H1 (cell line): ENCODE measurements around the gene GNAI2. TPM values are rescaled to one million over a fixed set of nuclear protein-coding genes. Genes with fewer than 3 reads are reported as not detected.

Source experiments
- CTCF ChIA-PET: fragments of 300-600 bp; sonication (Branson Sonifier 250); formaldehyde crosslinking; loops from one replicate; lab custom pipeline; 2021; ENCODE audit not compliant: partially characterized antibody; lab: Charles Lee
- POLR2A ChIA-PET: fragments of 300-600 bp; sonication (Branson Sonifier 250); formaldehyde crosslinking; loops from one replicate; lab custom pipeline; 2021; ENCODE audit warnings: inconsistent platforms; ENCODE audit not compliant: partially characterized antibody; lab: Charles Lee
- DNase-seq, 2 experiments: peaks; one replicate each; pipeline versions ENCODE4 v3.0.0 to v3.0.0-alpha.2; 2010 to 2022; ENCODE audit warnings: low spot score in 2 of 2, low read depth in 1 of 2, mixed read lengths in 1 of 2
- FAIRE-seq: peaks from 2 replicates; lab custom pipeline; 2011; peaks lifted over from hg19 to GRCh38; lab: Jason Lieb, UNC
- H2AFZ ChIP-seq: 2 replicates; pipeline ENCODE4 v1.8.1; 2012; ENCODE audit warnings: low read length, inconsistent platforms
- H2AK5ac ChIP-seq: 2 replicates; pipeline ENCODE4 v1.6.1; 2013; ENCODE audit warnings: low read depth, low read length
- H2BK120ac ChIP-seq: replicated peaks from 2 replicates; pipeline ENCODE3; 2013; ENCODE audit warnings: low read depth, low read length, inconsistent platforms
- H2BK12ac ChIP-seq: 2 replicates; pipeline ENCODE4 v1.6.1; 2013; ENCODE audit warnings: low read depth, low read length
- H2BK15ac ChIP-seq: 2 replicates; pipeline ENCODE4 v1.6.1; 2013; ENCODE audit warnings: low read length
- H2BK20ac ChIP-seq: 2 replicates; pipeline ENCODE4 v1.6.1; 2013; ENCODE audit warnings: low read length
- H2BK5ac ChIP-seq: 2 replicates; pipeline ENCODE4 v1.6.1; 2013; ENCODE audit warnings: low read depth, low read length
- H3K14ac ChIP-seq: 2 replicates; pipeline ENCODE4 v1.6.1; 2013; ENCODE audit warnings: inconsistent platforms; ENCODE audit not compliant: insufficient read length
- H3K18ac ChIP-seq: 2 replicates; pipeline ENCODE4 v1.6.1; 2013; ENCODE audit warnings: low read length; ENCODE audit errors: extremely low read depth
- H3K23ac ChIP-seq: 2 replicates; pipeline ENCODE4 v1.6.1; 2013; ENCODE audit warnings: inconsistent platforms; ENCODE audit not compliant: insufficient read length
- H3K23me2 ChIP-seq: 2 replicates; pipeline ENCODE4 v1.6.1; 2013; ENCODE audit warnings: low read depth, low read length
- H3K27ac ChIP-seq: 2 replicates; pipeline ENCODE4 v1.6.1; 2011; ENCODE audit warnings: low read depth, low read length, inconsistent platforms
- H3K27me3 ChIP-seq, 4 experiments: replicated peaks in 1 of 4; 1 replicate in 1 of 4; 2 replicates in 3 of 4; pipeline versions ENCODE4 v1.6.1 to v1.8.1; 2011 to 2013; ENCODE audit warnings: low read length in 3 of 4, mild to moderate bottlenecking in 3 of 4, inconsistent platforms in 2 of 4, mixed read lengths in 2 of 4, moderate library complexity in 1 of 4; ENCODE audit not compliant: control insufficient read depth in 3 of 4, insufficient read depth in 3 of 4; ENCODE audit errors: extremely low read depth in 1 of 4
- H3K36me3 ChIP-seq, 4 experiments: 2 replicates each; pipeline versions ENCODE4 v1.6.1 to v1.8.1; 2011 to 2013; ENCODE audit warnings: mild to moderate bottlenecking in 4 of 4, low read length in 3 of 4, moderate library complexity in 2 of 4, control low read depth in 1 of 4, inconsistent platforms in 1 of 4; ENCODE audit not compliant: insufficient read depth in 4 of 4, control insufficient read depth in 2 of 4
- H3K4ac ChIP-seq: replicated peaks from 2 replicates; pipeline ENCODE3; 2013; ENCODE audit warnings: low read length, low read depth, mixed read lengths, inconsistent platforms; ENCODE audit not compliant: insufficient read length
- H3K4me1 ChIP-seq, 4 experiments: replicated peaks in 1 of 4; 1 replicate in 1 of 4; 2 replicates in 3 of 4; pipeline versions ENCODE4 v1.6.1 to v1.8.1; 2011 to 2013; ENCODE audit warnings: low read length in 3 of 4, inconsistent platforms in 2 of 4, mixed read lengths in 1 of 4; ENCODE audit not compliant: insufficient read depth in 4 of 4, control insufficient read depth in 3 of 4
- H3K4me2 ChIP-seq, 2 experiments: 2 replicates each; pipeline versions ENCODE4 v1.6.1 to v1.8.1; 2011 to 2013; ENCODE audit warnings: low read depth in 2 of 2, low read length in 2 of 2, control low read depth in 1 of 2, inconsistent platforms in 1 of 2, mild to moderate bottlenecking in 1 of 2; ENCODE audit not compliant: insufficient read depth in 1 of 2
- H3K4me3 ChIP-seq, 4 experiments: fragments of 200-600, 300-600 bp in 1 of 4; sonication (generic), shearing (Covaris generic), sonication (Bioruptor Twin) in 1 of 4; 2 replicates each; pipeline versions ENCODE4 v1.5.1 to v1.8.1; 2011 to 2016; ENCODE audit warnings: low read length in 4 of 4, low read depth in 3 of 4, control low read depth in 2 of 4, inconsistent platforms in 2 of 4, mild to moderate bottlenecking in 2 of 4, mixed read lengths in 1 of 4, moderate library complexity in 1 of 4; ENCODE audit not compliant: insufficient read depth in 2 of 4; ENCODE audit errors: extremely low read depth in 1 of 4
- H3K56ac ChIP-seq: replicated peaks from 2 replicates; pipeline ENCODE3; 2013; ENCODE audit warnings: low read depth, mild to moderate bottlenecking, mixed read lengths, low read length, inconsistent platforms; ENCODE audit not compliant: insufficient read length
- H3K79me1 ChIP-seq: 2 replicates; pipeline ENCODE4 v1.6.1; 2013; ENCODE audit warnings: low read depth, low read length, control low read depth
- H3K79me2 ChIP-seq, 2 experiments: 2 replicates each; pipeline versions ENCODE4 v1.6.1 to v1.8.1; 2012 to 2013; ENCODE audit warnings: low read length in 2 of 2, mild to moderate bottlenecking in 2 of 2, inconsistent platforms in 1 of 2; ENCODE audit not compliant: insufficient read depth in 2 of 2, control insufficient read depth in 1 of 2
- H3K9ac ChIP-seq, 4 experiments: replicated peaks in 1 of 4; 1 replicate in 1 of 4; 2 replicates in 3 of 4; pipeline versions ENCODE4 v1.6.1 to v1.8.1; 2011 to 2013; ENCODE audit warnings: low read depth in 3 of 4, low read length in 3 of 4, control low read depth in 2 of 4, mild to moderate bottlenecking in 2 of 4, moderate library complexity in 2 of 4, inconsistent platforms in 1 of 4; ENCODE audit errors: extremely low read depth in 1 of 4
- H3K9me3 ChIP-seq, 2 experiments: 2 replicates each; pipeline versions ENCODE4 v1.6.1 to v1.8.1; 2012 to 2013; ENCODE audit warnings: mild to moderate bottlenecking in 2 of 2, moderate library complexity in 2 of 2, control low read depth in 1 of 2, inconsistent platforms in 1 of 2, low read depth in 1 of 2, low read length in 1 of 2, mixed read lengths in 1 of 2; ENCODE audit not compliant: insufficient read depth in 2 of 2
- H4K20me1 ChIP-seq, 2 experiments: replicated peaks in 1 of 2; 2 replicates each; pipeline versions ENCODE3 to v1.8.1; 2011 to 2013; ENCODE audit warnings: inconsistent platforms in 2 of 2, low read length in 2 of 2, mild to moderate bottlenecking in 1 of 2; ENCODE audit not compliant: insufficient read depth in 2 of 2, control insufficient read depth in 1 of 2
- H4K5ac ChIP-seq: 2 replicates; pipeline ENCODE4 v1.6.1; 2013; ENCODE audit warnings: low read length, low read depth, mixed read lengths, inconsistent platforms; ENCODE audit not compliant: insufficient read length
- H4K8ac ChIP-seq: 2 replicates; pipeline ENCODE4 v1.8.0; 2013; ENCODE audit warnings: mild to moderate bottlenecking, moderate library complexity, low read length, inconsistent platforms; ENCODE audit not compliant: insufficient read depth; ENCODE audit errors: extremely low read depth
- H4K91ac ChIP-seq: replicated peaks from 2 replicates; pipeline ENCODE3; 2013; ENCODE audit warnings: low read length, mixed read lengths, inconsistent platforms; ENCODE audit not compliant: insufficient read length
- CBX5 ChIP-seq: fragments of 300-800, 300-1000 bp; sonication (generic); IDR thresholded peaks from 2 replicates; pipeline ENCODE4 v1.7.1; 2016; ENCODE audit warnings: antibody characterized with exemption, low read length, low read depth
- CBX8 ChIP-seq: fragments of 300-800, 300-1000 bp; sonication (generic); IDR thresholded peaks from 2 replicates; pipeline ENCODE4 v1.7.1; 2016; ENCODE audit warnings: low read depth, low read length, borderline replicate concordance
- CREB1 ChIP-seq: IDR thresholded peaks from 2 replicates; pipeline ENCODE4 v1.6.1; 2012; ENCODE audit warnings: inconsistent platforms
- CTBP2 ChIP-seq: IDR thresholded peaks from 2 replicates; pipeline ENCODE4 v1.7.0; 2011; ENCODE audit warnings: borderline replicate concordance, mild to moderate bottlenecking, moderate library complexity, mixed read lengths, low read length; ENCODE audit not compliant: insufficient read depth, insufficient read length
- NANOG ChIP-seq: IDR thresholded peaks from 2 replicates; pipeline ENCODE4 v1.6.1; 2011; ENCODE audit warnings: low read length, low read depth, mild to moderate bottlenecking, inconsistent platforms; ENCODE audit not compliant: insufficient read depth, poor library complexity, severe bottlenecking
- SIX5 ChIP-seq: IDR thresholded peaks from 2 replicates; pipeline ENCODE4 v1.6.1; 2011; ENCODE audit warnings: mild to moderate bottlenecking, low read depth, low read length
- SRF ChIP-seq: IDR thresholded peaks from 2 replicates; pipeline ENCODE4 v1.6.1; 2011; ENCODE audit warnings: mild to moderate bottlenecking, low read depth, low read length, moderate library complexity
- YY1 ChIP-seq: IDR thresholded peaks from 2 replicates; pipeline ENCODE4 v1.6.1; 2011; ENCODE audit warnings: low read depth, mild to moderate bottlenecking, low read length
- WGBS, 2 experiments: shearing (Covaris generic) in 1 of 2; methylation state at CpG; one replicate each; pipeline versions ENCODE4 v1.1.6 to v1.1.7; 2013 to 2015; ENCODE audit warnings: low lambda C conversion rate in 2 of 2, mixed read lengths in 2 of 2, inconsistent platforms in 1 of 2, low coverage in 1 of 2, missing lambda C conversion rate in 1 of 2; ENCODE audit not compliant: insufficient replicate concordance in 2 of 2, insufficient coverage in 1 of 2, insufficient read length in 1 of 2; ENCODE audit errors: extremely low coverage in 1 of 2, missing lambda C conversion rate in 1 of 2; 5-methylcytosine and 5-hydroxymethylcytosine counted together
- polyA plus RNA-seq, 7 experiments: library from polyadenylated mRNA; depleted of rRNA in 3 of 7; stranded (reverse) in 5 of 7; unstranded in 2 of 7; fragments of >200 nt in 5 of 7; fragments of 200-250 nt in 2 of 7; gene quantifications; 1 replicate in 5 of 7; 2 replicates in 1 of 7; 4 replicates in 1 of 7; pipeline versions ENCODE4 v1.2.1 to v1.2.3, GENCODE V29; 2011 to 2013; ENCODE audit warnings: missing spikeins in 2 of 7, mixed read lengths in 2 of 7
- total RNA-seq: library from RNA; stranded (reverse); fragmentation: NEBNext Ultra II Directional; extraction: Animal tissue kit (Norgen Biotek cat#: 25700); gene quantifications from 2 replicates; pipeline ENCODE4 v1.2.1, GENCODE V29; 2021
- TF ChIP-seq, protein P1 (sequence below): IDR thresholded peaks from 2 replicates; pipeline ENCODE4 v1.6.1; 2012; ENCODE audit warnings: low read length, inconsistent platforms
- TF ChIP-seq, protein P2 (sequence below): IDR thresholded peaks from 2 replicates; pipeline ENCODE4 v1.6.1; 2011; ENCODE audit warnings: low read length, improper control_type of control experiment

The GNAI2 gene
- total and polyA plus RNA-seq, 2 of the 8 experiments (the other 6 are each of a cell fraction or from before 2014, with no cell fraction given) = 168 to 539 TPM

DNA sequence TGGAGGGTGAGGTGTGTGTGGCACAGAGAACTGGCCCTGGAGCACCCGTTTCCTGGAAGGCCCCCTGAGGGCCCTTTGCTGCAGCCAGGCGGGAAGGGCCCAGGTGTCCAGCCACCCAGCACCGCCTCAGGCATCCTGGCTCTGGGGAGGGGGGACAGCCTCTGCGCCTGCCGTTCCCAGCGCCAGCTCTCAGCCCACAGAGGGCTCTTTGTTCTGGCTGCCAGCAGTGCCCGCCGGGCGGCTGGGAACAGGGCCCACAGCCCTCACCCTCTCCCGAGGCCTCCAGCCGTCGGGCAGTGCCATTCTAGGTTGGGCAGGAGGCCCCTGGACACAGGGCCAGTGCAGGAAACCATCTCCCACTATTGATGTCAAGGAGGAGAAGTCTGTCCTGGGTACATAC is 22.6 kb upstream of the GNAI2 start:
- Histone ChIP-seq H3K4me1 (peaks cover 0 to 23% (median 10%) of the 10 kb centered on the region in 4 experiments; a peak in 5 of 7 replicates), H3K18ac (no peak overlapping the region), H3K4ac (no peak overlapping the region), H2BK120ac (no peak overlapping the region), H2BK12ac (no peak overlapping the region), H3K9me3 (no peaks in the 10 kb centered on the region), H2BK15ac (no peak overlapping the region), H3K14ac (no peak overlapping the region), H4K8ac (peak overlapping the region; percentile 23; the same call in 1 of the 2 replicates), H3K9ac (no peak overlapping the region), H3K56ac (no peak overlapping the region), H3K27ac (no peak overlapping the region), H3K79me2 (no peaks in the 10 kb centered on the region), H3K27me3 (peaks cover 0 to 3% (median 0%) of the 10 kb centered on the region in 4 experiments; a peak in 2 of 7 replicates), H4K91ac (no peak overlapping the region), H2AK5ac (no peak overlapping the region), H4K20me1 (no peaks in the 10 kb centered on the region), H3K36me3 (no peaks in the 10 kb centered on the region), H4K5ac (no peak overlapping the region), H2AFZ (no peak overlapping the region), H3K4me3 (no peak overlapping the region), H3K79me1 (no peaks in the 10 kb centered on the region), H2BK5ac (no peak overlapping the region), H3K23me2 (no peaks in the 10 kb centered on the region), H3K23ac (no peak overlapping the region), H2BK20ac (no peak overlapping the region), H3K4me2 (no peak overlapping the region)
- POLR2A ChIA-PET = interaction anchor here (1.2 kb wide), 1 partner anchor 10 kb away, joined by 3 read pairs; no protein-coding TSS in a partner anchor
- FAIRE-seq (no peak), DNase-seq (no peak)
- CTCF ChIA-PET = interaction anchor here (0.8 to 48.1 kb wide), 9 partner anchors 7 to 93 kb away, joined by 3 to 2149 read pairs (median 4); partner anchors contain the start of genes GNAI2, GNAT1, LSMEM2 and SEMA3B
- TF ChIP-seq, protein P1, sequence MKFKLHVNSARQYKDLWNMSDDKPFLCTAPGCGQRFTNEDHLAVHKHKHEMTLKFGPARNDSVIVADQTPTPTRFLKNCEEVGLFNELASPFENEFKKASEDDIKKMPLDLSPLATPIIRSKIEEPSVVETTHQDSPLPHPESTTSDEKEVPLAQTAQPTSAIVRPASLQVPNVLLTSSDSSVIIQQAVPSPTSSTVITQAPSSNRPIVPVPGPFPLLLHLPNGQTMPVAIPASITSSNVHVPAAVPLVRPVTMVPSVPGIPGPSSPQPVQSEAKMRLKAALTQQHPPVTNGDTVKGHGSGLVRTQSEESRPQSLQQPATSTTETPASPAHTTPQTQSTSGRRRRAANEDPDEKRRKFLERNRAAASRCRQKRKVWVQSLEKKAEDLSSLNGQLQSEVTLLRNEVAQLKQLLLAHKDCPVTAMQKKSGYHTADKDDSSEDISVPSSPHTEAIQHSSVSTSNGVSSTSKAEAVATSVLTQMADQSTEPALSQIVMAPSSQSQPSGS = no peak
- TF ChIP-seq SRF (no peak), CBX8 (no peak), YY1 (no peak), SIX5 (no peak), CREB1 (no peak), NANOG (no peak), CBX5 (no peak), CTBP2 (no peak)
- TF ChIP-seq, protein P2, sequence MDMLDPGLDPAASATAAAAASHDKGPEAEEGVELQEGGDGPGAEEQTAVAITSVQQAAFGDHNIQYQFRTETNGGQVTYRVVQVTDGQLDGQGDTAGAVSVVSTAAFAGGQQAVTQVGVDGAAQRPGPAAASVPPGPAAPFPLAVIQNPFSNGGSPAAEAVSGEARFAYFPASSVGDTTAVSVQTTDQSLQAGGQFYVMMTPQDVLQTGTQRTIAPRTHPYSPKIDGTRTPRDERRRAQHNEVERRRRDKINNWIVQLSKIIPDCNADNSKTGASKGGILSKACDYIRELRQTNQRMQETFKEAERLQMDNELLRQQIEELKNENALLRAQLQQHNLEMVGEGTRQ = no peak
- WGBS, 2 experiments = 92% methylated on average over 8 of the region's 12 CpGs; no CpG with 5 or more reads in 1 of the 2 experiments
